OCI-LY7 (cell line): Measurements from ENCODE around the gene NTN4. TPM values are rescaled to one million over a fixed set of nuclear protein-coding genes. Genes with fewer than 3 reads are reported as not detected.

Experiments
- BruUV-seq: library from RNA; stranded (reverse); fragments of 400-500 nt; replicated peaks from 2 replicates; lab custom pipeline; 2021; lab: Mats Ljungman, UMichigan
- CTCF ChIA-PET: fragments of 300-600 bp; sonication (Branson Sonifier 250); formaldehyde crosslinking; loops from one replicate; lab custom pipeline; 2022; ENCODE audit warnings: antibody characterized with exemption; ENCODE audit not compliant: unreplicated experiment; lab: Charles Lee
- POLR2A ChIA-PET: fragments of 300-600 bp; sonication (Branson Sonifier 250); formaldehyde crosslinking; loops from one replicate; lab custom pipeline; 2022; ENCODE audit warnings: antibody characterized with exemption; lab: Charles Lee
- DNase-seq: peaks from one replicate; pipeline ENCODE4 v3.0.0-alpha.2; 2015; ENCODE audit warnings: low spot score
- H2AFZ ChIP-seq: fragments of 200-600 bp; sonication (generic), shearing (Covaris generic); 2 replicates; pipeline ENCODE4 v1.6.1; 2014; ENCODE audit warnings: mild to moderate bottlenecking, antibody characterized with exemption, low read length, moderate library complexity
- H3K27ac ChIP-seq: fragments of 200-600 bp; sonication (generic); 2 replicates; pipeline ENCODE4 v1.5.1; 2014; ENCODE audit warnings: mixed run types, low read depth, mild to moderate bottlenecking, moderate library complexity, low read length, inconsistent platforms; ENCODE audit not compliant: poor library complexity, severe bottlenecking
- H3K36me3 ChIP-seq: fragments of 200-600 bp; sonication (generic); 2 replicates; pipeline ENCODE4 v1.6.1; 2014; ENCODE audit warnings: mild to moderate bottlenecking, antibody characterized with exemption, low read length, moderate library complexity, mixed read lengths; ENCODE audit not compliant: insufficient read depth
- H3K4me1 ChIP-seq: fragments of 200-600 bp; sonication (generic); 2 replicates; pipeline ENCODE4 v1.5.1; 2014; ENCODE audit warnings: mild to moderate bottlenecking, low read length; ENCODE audit not compliant: insufficient read depth, poor library complexity, severe bottlenecking
- H3K4me2 ChIP-seq: fragments of 200-600 bp; sonication (generic); 2 replicates; pipeline ENCODE4 v1.6.1; 2014; ENCODE audit warnings: mild to moderate bottlenecking, low read length
- H3K4me3 ChIP-seq: fragments of 200-600 bp; sonication (generic); 2 replicates; pipeline ENCODE4 v1.5.1; 2014; ENCODE audit warnings: mild to moderate bottlenecking, low read depth, low read length; ENCODE audit not compliant: poor library complexity, severe bottlenecking
- H3K79me2 ChIP-seq: fragments of 200-600 bp; sonication (generic); 2 replicates; pipeline ENCODE4 v1.6.1; 2016; ENCODE audit warnings: low read depth, mild to moderate bottlenecking, low read length, moderate library complexity, mixed read lengths; ENCODE audit not compliant: insufficient read depth
- H3K9me2 ChIP-seq: fragments of 200-600 bp; sonication (generic); 2 replicates; pipeline ENCODE4 v1.6.1; 2016; ENCODE audit warnings: mild to moderate bottlenecking, low read length, mixed read lengths; ENCODE audit not compliant: insufficient read depth
- H3K9me3 ChIP-seq: fragments of 200-600 bp; sonication (generic); 2 replicates; pipeline ENCODE4 v1.6.1; 2014; ENCODE audit warnings: mild to moderate bottlenecking, mixed run types, low read length, mixed read lengths
- H4K20me1 ChIP-seq: fragments of 200-600 bp; sonication (generic); 2 replicates; pipeline ENCODE4 v1.6.1; 2014; ENCODE audit warnings: mild to moderate bottlenecking, antibody characterized with exemption, low read length, moderate library complexity, mixed read lengths; ENCODE audit not compliant: insufficient read depth
- EZH2phosphoT487 ChIP-seq: fragments of 200-600 bp; sonication (generic); IDR thresholded peaks from 2 replicates; pipeline ENCODE4 v1.6.1; 2018; ENCODE audit warnings: low read depth, borderline replicate concordance, mild to moderate bottlenecking, mixed run types, antibody characterized with exemption, low read length, moderate library complexity, mixed read lengths
- intact Hi-C: fragments of 100-400 bp; cut with micrococcal nuclease; formaldehyde crosslinking; loops from one replicate; pipeline ENCODE4 v1.10.0; 2022; ENCODE audit not compliant: unreplicated experiment
- total RNA-seq, 2 experiments: library from RNA; depleted of rRNA in 1 of 2; stranded (reverse); fragments of >200 nt in 1 of 2; shearing (Covaris generic) in 1 of 2; gene quantifications; 2 replicates each; pipeline ENCODE4 v1.2.3, GENCODE V29; 2014 to 2022
- TF ChIP-seq, protein P1 (sequence below): fragments of 200-600 bp; sonication (generic); conservative IDR thresholded peaks from 2 replicates; pipeline ENCODE4 v1.5.1; 2014; ENCODE audit warnings: mild to moderate bottlenecking, antibody characterized with exemption, low read length, moderate library complexity, mixed read lengths

The NTN4 gene
- total RNA-seq, 2 experiments from 2014 or later: not detected

DNA sequence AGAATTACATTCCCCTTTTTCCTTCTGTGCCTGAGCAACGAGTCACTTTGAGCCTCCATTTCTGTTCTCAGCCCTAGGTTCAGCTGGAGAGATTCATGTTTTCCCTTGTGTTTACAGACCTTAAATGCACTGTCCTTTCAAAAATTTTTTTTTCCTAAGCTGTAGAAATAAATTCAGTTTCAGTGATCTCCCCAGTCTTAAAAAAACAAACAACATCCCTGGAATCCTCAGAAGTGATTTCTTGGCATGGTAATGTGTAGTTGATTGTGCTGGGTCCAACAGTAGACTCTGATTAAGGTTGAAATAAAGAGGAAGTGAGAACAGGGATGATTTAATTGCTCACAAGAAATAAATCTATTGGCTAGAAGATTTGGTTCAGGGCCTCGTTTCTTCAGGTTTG is 89.3 kb downstream of the NTN4 start:
- no TSS peak for BruUV-seq
- Histone ChIP-seq H3K27ac (no peak overlapping the region), H2AFZ (no peak overlapping the region), H3K79me2 (no peaks in the 10 kb centered on the region), H3K4me3 (no peak overlapping the region), H3K9me2 (no peaks in the 10 kb centered on the region), H3K9me3 (no peaks in the 10 kb centered on the region), H3K36me3 (no peaks in the 10 kb centered on the region), H3K4me2 (no peak overlapping the region), H4K20me1 (no peaks in the 10 kb centered on the region), H3K4me1 (no peaks in the 10 kb centered on the region)
- ChIA-PET POLR2A (interaction anchor here (0.6 kb wide), 1 partner anchor 39 kb away, joined by 4 read pairs; no protein-coding TSS in a partner anchor), CTCF (no interaction called here)
- TF ChIP-seq, protein P1, sequence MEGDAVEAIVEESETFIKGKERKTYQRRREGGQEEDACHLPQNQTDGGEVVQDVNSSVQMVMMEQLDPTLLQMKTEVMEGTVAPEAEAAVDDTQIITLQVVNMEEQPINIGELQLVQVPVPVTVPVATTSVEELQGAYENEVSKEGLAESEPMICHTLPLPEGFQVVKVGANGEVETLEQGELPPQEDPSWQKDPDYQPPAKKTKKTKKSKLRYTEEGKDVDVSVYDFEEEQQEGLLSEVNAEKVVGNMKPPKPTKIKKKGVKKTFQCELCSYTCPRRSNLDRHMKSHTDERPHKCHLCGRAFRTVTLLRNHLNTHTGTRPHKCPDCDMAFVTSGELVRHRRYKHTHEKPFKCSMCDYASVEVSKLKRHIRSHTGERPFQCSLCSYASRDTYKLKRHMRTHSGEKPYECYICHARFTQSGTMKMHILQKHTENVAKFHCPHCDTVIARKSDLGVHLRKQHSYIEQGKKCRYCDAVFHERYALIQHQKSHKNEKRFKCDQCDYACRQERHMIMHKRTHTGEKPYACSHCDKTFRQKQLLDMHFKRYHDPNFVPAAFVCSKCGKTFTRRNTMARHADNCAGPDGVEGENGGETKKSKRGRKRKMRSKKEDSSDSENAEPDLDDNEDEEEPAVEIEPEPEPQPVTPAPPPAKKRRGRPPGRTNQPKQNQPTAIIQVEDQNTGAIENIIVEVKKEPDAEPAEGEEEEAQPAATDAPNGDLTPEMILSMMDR: no peak
- no peak for TF ChIP-seq EZH2phosphoT487
- intact Hi-C loops: loop anchor here (10.0 kb wide), 1 partner anchor 294 kb away; the partner anchor contains the start of gene HAL
- DNase-seq: no peak

DNA sequence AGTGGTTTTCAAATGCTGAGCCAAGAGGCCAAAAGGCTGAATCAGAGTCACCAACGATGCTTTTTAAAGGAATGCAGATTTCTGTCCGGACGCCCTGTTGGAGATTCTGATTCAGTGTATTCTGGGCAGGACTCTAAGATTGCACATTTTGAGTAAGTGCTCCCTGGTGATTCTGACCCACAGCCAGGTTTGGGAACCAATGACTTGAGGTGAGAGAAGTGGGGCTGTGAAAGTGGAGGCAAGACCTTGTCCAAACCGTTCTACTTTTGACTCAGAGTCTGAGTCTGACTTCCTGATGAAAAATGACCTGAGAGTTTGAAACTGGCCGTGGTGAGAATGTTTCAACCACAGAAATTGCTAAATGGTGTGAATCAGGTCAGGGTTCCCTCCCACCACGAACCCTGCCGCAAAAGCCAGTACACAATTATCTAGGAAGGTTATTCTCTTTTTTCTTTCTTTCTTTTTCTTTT is 90.2 kb downstream of the NTN4 start:
- H3K79me2 ChIP-seq: no peaks in the 10 kb centered on the region
- no peaks in the 10 kb centered on the region for H3K9me2 ChIP-seq
- no peak overlapping the region for H3K4me3 ChIP-seq
- CTCF ChIA-PET: no interaction called here
- intact Hi-C loops: loop anchor here (10.0 kb wide), 1 partner anchor 294 kb away; the partner anchor contains the start of gene HAL
- no peak overlapping the region for H3K27ac ChIP-seq
- DNase-seq: no peak
- TF ChIP-seq, protein P1: no peak
- TF ChIP-seq EZH2phosphoT487: no peak
- POLR2A ChIA-PET: interaction anchor here (0.6 kb wide), 1 partner anchor 98 kb away, joined by 3 read pairs; no protein-coding TSS in a partner anchor
- H2AFZ ChIP-seq: no peak overlapping the region
- H3K4me2 ChIP-seq: no peak overlapping the region
- no peaks in the 10 kb centered on the region for H3K4me1 ChIP-seq
- H3K9me3 ChIP-seq: no peaks in the 10 kb centered on the region
- no peaks in the 10 kb centered on the region for H3K36me3 ChIP-seq
- no peaks in the 10 kb centered on the region for H4K20me1 ChIP-seq
- BruUV-seq: no TSS peak

DNA sequence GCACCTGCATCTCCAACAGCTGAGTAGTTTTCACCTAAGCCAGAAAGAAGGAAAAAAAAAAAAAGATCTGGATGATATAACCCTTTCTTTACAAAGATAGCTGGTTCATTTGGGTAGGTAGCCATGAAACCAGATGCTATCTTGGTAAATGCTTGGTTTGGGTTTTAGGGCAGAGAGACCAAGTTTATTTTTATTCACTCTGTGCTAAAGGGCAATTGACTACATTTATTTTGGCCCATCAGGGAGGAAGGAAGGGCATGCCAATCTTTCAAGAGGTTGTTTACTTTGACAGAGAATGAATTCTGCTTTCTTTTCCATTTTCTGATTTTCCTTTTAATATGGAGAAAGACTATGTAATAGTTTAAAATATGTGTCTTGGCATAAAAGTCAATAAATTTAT is 91.0 kb downstream of the NTN4 start:
- H3K79me2 ChIP-seq: no peaks in the 10 kb centered on the region
- H3K9me3 ChIP-seq: no peaks in the 10 kb centered on the region
- BruUV-seq: no TSS peak
- no peak overlapping the region for H3K27ac ChIP-seq
- H2AFZ ChIP-seq: no peak overlapping the region
- no peak for TF ChIP-seq EZH2phosphoT487
- TF ChIP-seq, protein P1: no peak
- DNase-seq: no peak
- no peak overlapping the region for H3K4me2 ChIP-seq
- intact Hi-C loops: no loop called here
- no peaks in the 10 kb centered on the region for H3K9me2 ChIP-seq
- CTCF ChIA-PET: no interaction called here
- H3K4me3 ChIP-seq: no peak overlapping the region
- no peaks in the 10 kb centered on the region for H3K36me3 ChIP-seq
- POLR2A ChIA-PET: interaction anchor here (0.6 kb wide), 1 partner anchor 129 kb away, joined by 3 read pairs; no protein-coding TSS in a partner anchor
- no peaks in the 10 kb centered on the region for H3K4me1 ChIP-seq
- H4K20me1 ChIP-seq: no peaks in the 10 kb centered on the region
